Upper lobe of left lung (tissue), 4 donors: ENCODE results near the gene MXRA8.

ENCODE experiments used
- EP300 ChIP-seq, 4 donors: sonication (generic); formaldehyde crosslinking; IDR thresholded peaks; one replicate each; pipeline ENCODE4 v1.5.1; 2017; ENCODE audit warnings: antibody characterized with exemption in 4 of 4, control low read depth in 2 of 4
- POLR2A ChIP-seq, 4 donors: fragments of 450-650 bp; IDR thresholded peaks; one replicate each; pipeline ENCODE4 v1.5.1; 2016 to 2017; ENCODE audit warnings: antibody characterized with exemption in 4 of 4, mild to moderate bottlenecking in 2 of 4
- POLR2AphosphoS5 ChIP-seq, 2 donors: sonication (generic); formaldehyde crosslinking; IDR thresholded peaks; one replicate each; pipeline ENCODE4 v1.5.1; 2017; ENCODE audit warnings: antibody characterized with exemption in 2 of 2
- TF ChIP-seq, protein P1 (sequence below), 6 experiments: fragments of 450-650 bp in 4 of 6; fragments of 200-600 bp in 2 of 6; sonication (generic) in 2 of 6; IDR thresholded peaks; one replicate each; pipeline ENCODE4 v1.5.1; 2016 to 2019; ENCODE audit warnings: antibody characterized with exemption in 6 of 6

DNA sequence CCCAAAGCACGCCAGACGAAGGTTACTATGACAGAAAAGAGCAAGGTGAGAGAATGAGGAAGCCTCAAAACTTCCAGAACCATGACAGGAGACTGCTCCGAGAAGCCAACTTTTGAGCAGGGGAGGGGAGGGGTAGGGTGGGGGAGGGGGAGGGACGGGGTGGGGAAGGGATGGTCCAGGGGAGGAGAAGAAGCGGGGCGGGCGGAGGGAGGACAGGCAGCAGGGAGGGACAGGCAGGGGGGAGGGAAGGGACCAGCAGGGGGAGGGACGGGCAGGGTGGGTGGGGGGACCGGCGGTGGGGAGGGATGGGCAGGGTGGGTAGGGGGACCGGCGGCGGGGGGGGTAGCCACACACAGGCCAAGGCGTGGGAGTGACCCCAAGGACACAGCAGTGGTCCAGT, 35.9 kb downstream of the MXRA8 start:
- TF ChIP-seq POLR2AphosphoS5 (IDR thresholded peaks at IDR 0.05), result no peak
- TF ChIP-seq POLR2A (IDR thresholded peaks at IDR 0.05), result no peak
- TF ChIP-seq, protein P1, sequence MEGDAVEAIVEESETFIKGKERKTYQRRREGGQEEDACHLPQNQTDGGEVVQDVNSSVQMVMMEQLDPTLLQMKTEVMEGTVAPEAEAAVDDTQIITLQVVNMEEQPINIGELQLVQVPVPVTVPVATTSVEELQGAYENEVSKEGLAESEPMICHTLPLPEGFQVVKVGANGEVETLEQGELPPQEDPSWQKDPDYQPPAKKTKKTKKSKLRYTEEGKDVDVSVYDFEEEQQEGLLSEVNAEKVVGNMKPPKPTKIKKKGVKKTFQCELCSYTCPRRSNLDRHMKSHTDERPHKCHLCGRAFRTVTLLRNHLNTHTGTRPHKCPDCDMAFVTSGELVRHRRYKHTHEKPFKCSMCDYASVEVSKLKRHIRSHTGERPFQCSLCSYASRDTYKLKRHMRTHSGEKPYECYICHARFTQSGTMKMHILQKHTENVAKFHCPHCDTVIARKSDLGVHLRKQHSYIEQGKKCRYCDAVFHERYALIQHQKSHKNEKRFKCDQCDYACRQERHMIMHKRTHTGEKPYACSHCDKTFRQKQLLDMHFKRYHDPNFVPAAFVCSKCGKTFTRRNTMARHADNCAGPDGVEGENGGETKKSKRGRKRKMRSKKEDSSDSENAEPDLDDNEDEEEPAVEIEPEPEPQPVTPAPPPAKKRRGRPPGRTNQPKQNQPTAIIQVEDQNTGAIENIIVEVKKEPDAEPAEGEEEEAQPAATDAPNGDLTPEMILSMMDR (IDR thresholded peaks at IDR 0.05), result no peak
- TF ChIP-seq EP300 (IDR thresholded peaks at IDR 0.05), result no peak
